H1 (cell line): ENCODE data around the gene CHST8. TPM values are rescaled to one million over a fixed set of nuclear protein-coding genes. Genes with fewer than 3 reads are reported as not detected.

Source experiments
- CTCF ChIA-PET: fragments of 300-600 bp; sonication (Branson Sonifier 250); formaldehyde crosslinking; loops from one replicate; lab custom pipeline; 2021; ENCODE audit not compliant: partially characterized antibody; lab: Charles Lee
- POLR2A ChIA-PET: fragments of 300-600 bp; sonication (Branson Sonifier 250); formaldehyde crosslinking; loops from one replicate; lab custom pipeline; 2021; ENCODE audit warnings: inconsistent platforms; ENCODE audit not compliant: partially characterized antibody; lab: Charles Lee
- DNase-seq, 2 experiments: peaks; one replicate each; pipeline versions ENCODE4 v3.0.0 to v3.0.0-alpha.2; 2010 to 2022; ENCODE audit warnings: low spot score in 2 of 2, low read depth in 1 of 2, mixed read lengths in 1 of 2
- FAIRE-seq: peaks from 2 replicates; lab custom pipeline; 2011; peaks lifted over from hg19 to GRCh38; lab: Jason Lieb, UNC
- H2AFZ ChIP-seq: 2 replicates; pipeline ENCODE4 v1.8.1; 2012; ENCODE audit warnings: low read length, inconsistent platforms
- H2AK5ac ChIP-seq: 2 replicates; pipeline ENCODE4 v1.6.1; 2013; ENCODE audit warnings: low read depth, low read length
- H2BK120ac ChIP-seq: replicated peaks from 2 replicates; pipeline ENCODE3; 2013; ENCODE audit warnings: low read depth, low read length, inconsistent platforms
- H2BK12ac ChIP-seq: 2 replicates; pipeline ENCODE4 v1.6.1; 2013; ENCODE audit warnings: low read depth, low read length
- H2BK15ac ChIP-seq: 2 replicates; pipeline ENCODE4 v1.6.1; 2013; ENCODE audit warnings: low read length
- H2BK20ac ChIP-seq: 2 replicates; pipeline ENCODE4 v1.6.1; 2013; ENCODE audit warnings: low read length
- H2BK5ac ChIP-seq: 2 replicates; pipeline ENCODE4 v1.6.1; 2013; ENCODE audit warnings: low read depth, low read length
- H3K14ac ChIP-seq: 2 replicates; pipeline ENCODE4 v1.6.1; 2013; ENCODE audit warnings: inconsistent platforms; ENCODE audit not compliant: insufficient read length
- H3K18ac ChIP-seq: 2 replicates; pipeline ENCODE4 v1.6.1; 2013; ENCODE audit warnings: low read length; ENCODE audit errors: extremely low read depth
- H3K23ac ChIP-seq: 2 replicates; pipeline ENCODE4 v1.6.1; 2013; ENCODE audit warnings: inconsistent platforms; ENCODE audit not compliant: insufficient read length
- H3K23me2 ChIP-seq: 2 replicates; pipeline ENCODE4 v1.6.1; 2013; ENCODE audit warnings: low read depth, low read length
- H3K27ac ChIP-seq: 2 replicates; pipeline ENCODE4 v1.6.1; 2011; ENCODE audit warnings: low read depth, low read length, inconsistent platforms
- H3K27me3 ChIP-seq, 4 experiments: replicated peaks in 1 of 4; 1 replicate in 1 of 4; 2 replicates in 3 of 4; pipeline versions ENCODE4 v1.6.1 to v1.8.1; 2011 to 2013; ENCODE audit warnings: low read length in 3 of 4, mild to moderate bottlenecking in 3 of 4, inconsistent platforms in 2 of 4, mixed read lengths in 2 of 4, moderate library complexity in 1 of 4; ENCODE audit not compliant: control insufficient read depth in 3 of 4, insufficient read depth in 3 of 4; ENCODE audit errors: extremely low read depth in 1 of 4
- H3K36me3 ChIP-seq, 4 experiments: 2 replicates each; pipeline versions ENCODE4 v1.6.1 to v1.8.1; 2011 to 2013; ENCODE audit warnings: mild to moderate bottlenecking in 4 of 4, low read length in 3 of 4, moderate library complexity in 2 of 4, control low read depth in 1 of 4, inconsistent platforms in 1 of 4; ENCODE audit not compliant: insufficient read depth in 4 of 4, control insufficient read depth in 2 of 4
- H3K4ac ChIP-seq: replicated peaks from 2 replicates; pipeline ENCODE3; 2013; ENCODE audit warnings: low read length, low read depth, mixed read lengths, inconsistent platforms; ENCODE audit not compliant: insufficient read length
- H3K4me1 ChIP-seq, 4 experiments: replicated peaks in 1 of 4; 1 replicate in 1 of 4; 2 replicates in 3 of 4; pipeline versions ENCODE4 v1.6.1 to v1.8.1; 2011 to 2013; ENCODE audit warnings: low read length in 3 of 4, inconsistent platforms in 2 of 4, mixed read lengths in 1 of 4; ENCODE audit not compliant: insufficient read depth in 4 of 4, control insufficient read depth in 3 of 4
- H3K4me2 ChIP-seq, 2 experiments: 2 replicates each; pipeline versions ENCODE4 v1.6.1 to v1.8.1; 2011 to 2013; ENCODE audit warnings: low read depth in 2 of 2, low read length in 2 of 2, control low read depth in 1 of 2, inconsistent platforms in 1 of 2, mild to moderate bottlenecking in 1 of 2; ENCODE audit not compliant: insufficient read depth in 1 of 2
- H3K4me3 ChIP-seq, 4 experiments: fragments of 200-600, 300-600 bp in 1 of 4; sonication (generic), shearing (Covaris generic), sonication (Bioruptor Twin) in 1 of 4; 2 replicates each; pipeline versions ENCODE4 v1.5.1 to v1.8.1; 2011 to 2016; ENCODE audit warnings: low read length in 4 of 4, low read depth in 3 of 4, control low read depth in 2 of 4, inconsistent platforms in 2 of 4, mild to moderate bottlenecking in 2 of 4, mixed read lengths in 1 of 4, moderate library complexity in 1 of 4; ENCODE audit not compliant: insufficient read depth in 2 of 4; ENCODE audit errors: extremely low read depth in 1 of 4
- H3K56ac ChIP-seq: replicated peaks from 2 replicates; pipeline ENCODE3; 2013; ENCODE audit warnings: low read depth, mild to moderate bottlenecking, mixed read lengths, low read length, inconsistent platforms; ENCODE audit not compliant: insufficient read length
- H3K79me1 ChIP-seq: 2 replicates; pipeline ENCODE4 v1.6.1; 2013; ENCODE audit warnings: low read depth, low read length, control low read depth
- H3K79me2 ChIP-seq, 2 experiments: 2 replicates each; pipeline versions ENCODE4 v1.6.1 to v1.8.1; 2012 to 2013; ENCODE audit warnings: low read length in 2 of 2, mild to moderate bottlenecking in 2 of 2, inconsistent platforms in 1 of 2; ENCODE audit not compliant: insufficient read depth in 2 of 2, control insufficient read depth in 1 of 2
- H3K9ac ChIP-seq, 4 experiments: replicated peaks in 1 of 4; 1 replicate in 1 of 4; 2 replicates in 3 of 4; pipeline versions ENCODE4 v1.6.1 to v1.8.1; 2011 to 2013; ENCODE audit warnings: low read depth in 3 of 4, low read length in 3 of 4, control low read depth in 2 of 4, mild to moderate bottlenecking in 2 of 4, moderate library complexity in 2 of 4, inconsistent platforms in 1 of 4; ENCODE audit errors: extremely low read depth in 1 of 4
- H3K9me3 ChIP-seq, 2 experiments: 2 replicates each; pipeline versions ENCODE4 v1.6.1 to v1.8.1; 2012 to 2013; ENCODE audit warnings: mild to moderate bottlenecking in 2 of 2, moderate library complexity in 2 of 2, control low read depth in 1 of 2, inconsistent platforms in 1 of 2, low read depth in 1 of 2, low read length in 1 of 2, mixed read lengths in 1 of 2; ENCODE audit not compliant: insufficient read depth in 2 of 2
- H4K20me1 ChIP-seq, 2 experiments: replicated peaks in 1 of 2; 2 replicates each; pipeline versions ENCODE3 to v1.8.1; 2011 to 2013; ENCODE audit warnings: inconsistent platforms in 2 of 2, low read length in 2 of 2, mild to moderate bottlenecking in 1 of 2; ENCODE audit not compliant: insufficient read depth in 2 of 2, control insufficient read depth in 1 of 2
- H4K5ac ChIP-seq: 2 replicates; pipeline ENCODE4 v1.6.1; 2013; ENCODE audit warnings: low read length, low read depth, mixed read lengths, inconsistent platforms; ENCODE audit not compliant: insufficient read length
- H4K8ac ChIP-seq: 2 replicates; pipeline ENCODE4 v1.8.0; 2013; ENCODE audit warnings: mild to moderate bottlenecking, moderate library complexity, low read length, inconsistent platforms; ENCODE audit not compliant: insufficient read depth; ENCODE audit errors: extremely low read depth
- H4K91ac ChIP-seq: replicated peaks from 2 replicates; pipeline ENCODE3; 2013; ENCODE audit warnings: low read length, mixed read lengths, inconsistent platforms; ENCODE audit not compliant: insufficient read length
- EGR1 ChIP-seq: IDR thresholded peaks from 2 replicates; pipeline ENCODE4 v1.6.1; 2011; ENCODE audit warnings: low read depth, low read length, borderline replicate concordance
- EZH2 ChIP-seq: fragments of 200-600 bp; sonication (generic); IDR thresholded peaks from 2 replicates; pipeline ENCODE4 v1.7.1; 2012; ENCODE audit warnings: low read depth, mild to moderate bottlenecking, moderate library complexity, low read length, inconsistent platforms; ENCODE audit not compliant: severe bottlenecking
- GABPA ChIP-seq: IDR thresholded peaks from 2 replicates; pipeline ENCODE4 v1.6.1; 2011; ENCODE audit warnings: mild to moderate bottlenecking, low read length, moderate library complexity, borderline replicate concordance; ENCODE audit not compliant: insufficient read depth
- HDAC2 ChIP-seq, 2 experiments: fragments of 300-600 bp in 1 of 2; sonication (generic) in 1 of 2; IDR thresholded peaks; 2 replicates each; pipeline ENCODE4 v1.6.1; 2011 to 2012; ENCODE audit warnings: low read depth in 2 of 2, low read length in 2 of 2, mild to moderate bottlenecking in 2 of 2, moderate library complexity in 2 of 2, borderline replicate concordance in 1 of 2, inconsistent platforms in 1 of 2
- JUND ChIP-seq: IDR thresholded peaks from 2 replicates; pipeline ENCODE4 v1.6.1; 2011; ENCODE audit warnings: mild to moderate bottlenecking, improper control_type of control experiment, low read length
- MAX ChIP-seq: IDR thresholded peaks from 2 replicates; pipeline ENCODE4 v1.6.1; 2012; ENCODE audit warnings: inconsistent platforms
- NRF1 ChIP-seq: IDR thresholded peaks from 2 replicates; pipeline ENCODE4 v1.6.1; 2011; ENCODE audit warnings: mild to moderate bottlenecking, low read depth, low read length, improper control_type of control experiment
- POLR2A ChIP-seq, 2 experiments: IDR thresholded peaks; 1 replicate in 1 of 2; 2 replicates in 1 of 2; pipeline ENCODE4 v1.6.1; 2011; ENCODE audit warnings: low read depth in 2 of 2, low read length in 2 of 2, mild to moderate bottlenecking in 2 of 2; ENCODE audit errors: control extremely low read depth in 1 of 2
- RNF2 ChIP-seq: fragments of 200-900, 300-1000 bp; sonication (generic); IDR thresholded peaks from 2 replicates; pipeline ENCODE4 v1.7.1; 2016; ENCODE audit warnings: borderline replicate concordance, low read depth, mild to moderate bottlenecking, antibody characterized with exemption, low read length; ENCODE audit not compliant: poor library complexity, severe bottlenecking; ENCODE audit errors: missing control alignments
- TBP ChIP-seq: IDR thresholded peaks from 2 replicates; pipeline ENCODE4 v1.6.1; 2011; ENCODE audit warnings: low read depth, low read length, improper control_type of control experiment
- WGBS, 2 experiments: shearing (Covaris generic) in 1 of 2; methylation state at CpG; one replicate each; pipeline versions ENCODE4 v1.1.6 to v1.1.7; 2013 to 2015; ENCODE audit warnings: low lambda C conversion rate in 2 of 2, mixed read lengths in 2 of 2, inconsistent platforms in 1 of 2, low coverage in 1 of 2, missing lambda C conversion rate in 1 of 2; ENCODE audit not compliant: insufficient replicate concordance in 2 of 2, insufficient coverage in 1 of 2, insufficient read length in 1 of 2; ENCODE audit errors: extremely low coverage in 1 of 2, missing lambda C conversion rate in 1 of 2; 5-methylcytosine and 5-hydroxymethylcytosine counted together
- polyA plus RNA-seq, 7 experiments: library from polyadenylated mRNA; depleted of rRNA in 3 of 7; stranded (reverse) in 5 of 7; unstranded in 2 of 7; fragments of >200 nt in 5 of 7; fragments of 200-250 nt in 2 of 7; gene quantifications; 1 replicate in 5 of 7; 2 replicates in 1 of 7; 4 replicates in 1 of 7; pipeline versions ENCODE4 v1.2.1 to v1.2.3, GENCODE V29; 2011 to 2013; ENCODE audit warnings: missing spikeins in 2 of 7, mixed read lengths in 2 of 7
- total RNA-seq: library from RNA; stranded (reverse); fragmentation: NEBNext Ultra II Directional; extraction: Animal tissue kit (Norgen Biotek cat#: 25700); gene quantifications from 2 replicates; pipeline ENCODE4 v1.2.1, GENCODE V29; 2021

CHST8 gene
- total and polyA plus RNA-seq, 2 of the 8 experiments (the other 6 are each of a cell fraction or from before 2014, with no cell fraction given): 10.8 to 28.2 TPM

GRCh38 chr19:33610588-33610987 is 11.2 kb upstream of the CHST8 start:
- H3K23ac ChIP-seq: no peak overlapping the region
- no peak overlapping the region for H3K4me2 ChIP-seq
- H2AK5ac ChIP-seq: no peak overlapping the region
- no peak overlapping the region for H2BK20ac ChIP-seq
- H3K56ac ChIP-seq: no peak overlapping the region
- H4K20me1 ChIP-seq: no peaks in the 10 kb centered on the region
- no peak overlapping the region for H3K27ac ChIP-seq
- no peak overlapping the region for H4K5ac ChIP-seq
- DNase-seq: no peak
- no peak overlapping the region for H3K4ac ChIP-seq
- no peak for FAIRE-seq
- H3K36me3 ChIP-seq: no peaks in the 10 kb centered on the region
- no peak overlapping the region; a peak in 1 of 8 replicates for H3K4me3 ChIP-seq
- H3K9me3 ChIP-seq: 0 out of 4 replicates have a peak, but pooled peaks cover 0 to 2% of the 10 kb centered on the region in 2 experiments
- H3K4me1 ChIP-seq: no peaks in the 10 kb centered on the region
- no peak overlapping the region for H3K18ac ChIP-seq
- POLR2A ChIA-PET: no interaction called here
- H2AFZ ChIP-seq: no peak overlapping the region
- no peak overlapping the region for H3K9ac ChIP-seq
- H3K14ac ChIP-seq: no peak overlapping the region
- H3K79me1 ChIP-seq: no peaks in the 10 kb centered on the region
- no peak overlapping the region for H4K8ac ChIP-seq
- no peak overlapping the region for H2BK15ac ChIP-seq
- H3K79me2 ChIP-seq: no peaks in the 10 kb centered on the region
- no peak overlapping the region for H2BK120ac ChIP-seq
- CTCF ChIA-PET: interaction anchor here (1.2 kb wide), 1 partner anchor 9 kb away, joined by 3 read pairs; no protein-coding TSS in a partner anchor
- TF ChIP-seq JUND (no peak), HDAC2 (IDR thresholded peaks at IDR 0.05; ENCODE audit: borderline replicate concordance in 1 of 2, low read depth in 2 of 2, low read length in 2 of 2) (no peak), EGR1 (no peak), NRF1 (no peak), EZH2 (no peak), MAX (no peak), GABPA (no peak), RNF2 (no peak), TBP (no peak), POLR2A (IDR thresholded peaks at IDR 0.05; ENCODE audit: control extremely low read depth in 1 of 2, low read depth in 2 of 2, low read length in 2 of 2) (no peak)
- 85% methylated on average over 1 of the region's 1 CpG; no CpG with 5 or more reads in 1 of the 2 experiments for WGBS, 2 experiments
- H2BK12ac ChIP-seq: no peak overlapping the region
- no peak overlapping the region for H4K91ac ChIP-seq
- H2BK5ac ChIP-seq: no peak overlapping the region
- H3K27me3 ChIP-seq: no peaks in the 10 kb centered on the region; a peak in 2 of 7 replicates
- H3K23me2 ChIP-seq: no peaks in the 10 kb centered on the region
